GM12864 (cell line): ENCODE results near the gene NPC1.

ENCODE experiments used
- DNase-seq: peaks from one replicate; pipeline ENCODE4 v3.0.0-alpha.2; 2011; ENCODE audit warnings: low read depth
- H3K4me3 ChIP-seq: 2 replicates; pipeline ENCODE4 v1.5.1; 2011; ENCODE audit warnings: mild to moderate bottlenecking, low read depth, low read length, control low read depth
- TF ChIP-seq, protein P1 (sequence below): IDR thresholded peaks from 2 replicates; pipeline ENCODE4 v1.5.1; 2011; ENCODE audit warnings: low read depth, mild to moderate bottlenecking, moderate library complexity, low read length, control low read depth, inconsistent platforms; ENCODE audit errors: missing control alignments

Gene NPC1

DNA sequence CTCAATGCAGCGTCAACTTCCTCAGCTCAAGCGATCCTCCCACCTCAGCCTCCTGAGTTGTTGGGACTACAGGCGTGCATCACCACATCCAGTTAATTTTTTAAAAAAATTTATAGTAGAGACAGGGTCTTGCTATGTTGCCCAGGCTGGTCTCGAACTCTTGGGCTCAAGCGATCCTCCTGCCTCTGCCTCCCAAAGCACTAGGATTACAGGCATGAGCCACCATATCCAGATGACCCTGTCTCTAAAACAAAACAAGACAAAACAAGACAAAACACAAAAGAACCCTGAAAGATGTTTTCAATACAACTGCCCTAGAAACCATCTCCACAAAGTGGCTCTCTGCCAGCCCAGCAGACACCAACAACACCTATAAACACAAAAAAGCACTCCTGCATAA, 45.0 kb upstream of the NPC1 start:
- no peak for DNase-seq
- TF ChIP-seq, protein P1, sequence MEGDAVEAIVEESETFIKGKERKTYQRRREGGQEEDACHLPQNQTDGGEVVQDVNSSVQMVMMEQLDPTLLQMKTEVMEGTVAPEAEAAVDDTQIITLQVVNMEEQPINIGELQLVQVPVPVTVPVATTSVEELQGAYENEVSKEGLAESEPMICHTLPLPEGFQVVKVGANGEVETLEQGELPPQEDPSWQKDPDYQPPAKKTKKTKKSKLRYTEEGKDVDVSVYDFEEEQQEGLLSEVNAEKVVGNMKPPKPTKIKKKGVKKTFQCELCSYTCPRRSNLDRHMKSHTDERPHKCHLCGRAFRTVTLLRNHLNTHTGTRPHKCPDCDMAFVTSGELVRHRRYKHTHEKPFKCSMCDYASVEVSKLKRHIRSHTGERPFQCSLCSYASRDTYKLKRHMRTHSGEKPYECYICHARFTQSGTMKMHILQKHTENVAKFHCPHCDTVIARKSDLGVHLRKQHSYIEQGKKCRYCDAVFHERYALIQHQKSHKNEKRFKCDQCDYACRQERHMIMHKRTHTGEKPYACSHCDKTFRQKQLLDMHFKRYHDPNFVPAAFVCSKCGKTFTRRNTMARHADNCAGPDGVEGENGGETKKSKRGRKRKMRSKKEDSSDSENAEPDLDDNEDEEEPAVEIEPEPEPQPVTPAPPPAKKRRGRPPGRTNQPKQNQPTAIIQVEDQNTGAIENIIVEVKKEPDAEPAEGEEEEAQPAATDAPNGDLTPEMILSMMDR: no peak

GRCh38 chr18:23629444-23629946, 43.2 kb upstream of the NPC1 start:
- TF ChIP-seq, protein P1: no peak
- DNase-seq: no peak
- H3K4me3 ChIP-seq: no peak overlapping the region

More for the DNA sequence above, 45.0 kb upstream of the NPC1 start:
- no peak overlapping the region for H3K4me3 ChIP-seq

- no peak overlapping the region for H3K4me3 ChIP-seq
- TF ChIP-seq, protein P1: no peak
- DNase-seq: no peak
Measured at GRCh38 chr18:23627970-23628369, 41.7 kb upstream of the NPC1 start.

- H3K4me3 ChIP-seq: no peak overlapping the region
- no peak for DNase-seq
- TF ChIP-seq, protein P1: no peak
Measured at GRCh38 chr18:23627321-23627720, 41.0 kb upstream of the NPC1 start.

DNA sequence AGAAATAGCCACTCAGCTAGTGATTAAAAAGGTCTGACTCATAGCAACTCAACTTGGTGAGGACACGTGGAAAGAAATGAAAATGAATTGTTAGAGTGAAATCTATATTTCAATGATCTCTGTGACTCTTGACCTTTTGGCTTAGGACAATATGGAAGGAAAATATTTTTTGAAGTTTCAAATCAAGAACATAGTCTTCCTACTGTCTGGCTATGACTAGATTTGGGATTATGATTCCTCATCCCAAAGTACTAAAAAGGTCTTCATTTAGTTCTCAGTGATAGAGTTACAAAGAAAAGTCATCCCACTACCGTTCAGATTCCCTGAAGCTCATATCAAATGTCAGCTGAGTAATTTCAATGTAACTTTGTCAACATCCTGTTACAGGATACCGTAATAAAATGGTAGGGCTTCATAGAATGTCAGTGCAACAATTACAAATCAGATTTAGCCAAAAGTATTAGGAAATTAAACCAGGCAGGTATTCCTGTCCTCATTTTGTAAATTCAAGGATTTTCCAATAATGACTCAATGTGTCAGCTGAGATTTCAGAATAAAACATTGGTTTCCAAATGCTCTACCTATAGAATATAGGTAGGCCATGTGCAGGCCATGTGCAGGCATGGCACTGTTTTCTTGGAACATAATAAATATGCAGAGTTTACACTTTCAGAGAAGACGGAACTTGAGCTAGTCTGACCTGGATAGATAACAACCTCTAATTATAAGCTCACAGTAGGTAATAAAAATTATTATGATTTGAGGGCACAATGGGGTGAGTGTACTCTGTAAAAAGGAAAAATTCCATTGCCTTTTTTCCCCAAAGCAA, 40.4 kb upstream of the NPC1 start:
- H3K4me3 ChIP-seq: no peak overlapping the region
- TF ChIP-seq, protein P1: no peak
- no peak for DNase-seq

DNA sequence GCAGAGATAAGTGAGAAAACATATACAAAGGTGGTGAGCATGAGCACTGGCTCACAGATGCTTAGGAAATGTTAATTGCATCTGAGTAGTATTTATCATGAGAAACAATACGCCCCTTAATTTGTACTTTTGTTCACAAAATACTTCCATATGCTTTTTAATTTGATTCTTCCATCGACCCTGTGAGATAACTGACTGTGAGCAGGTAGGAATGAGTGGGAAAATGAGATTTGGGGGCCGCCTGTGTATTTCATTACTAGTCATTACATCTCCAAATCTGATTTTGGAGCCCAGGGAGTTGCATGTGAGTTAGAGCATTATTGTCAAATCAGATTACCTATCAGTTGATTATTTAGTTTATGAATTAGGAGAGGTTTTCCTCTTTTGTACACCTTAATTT, 36.7 kb upstream of the NPC1 start:
- TF ChIP-seq, protein P1: no peak

More for the DNA sequence above, 36.7 kb upstream of the NPC1 start:
- DNase-seq: no peak
- H3K4me3 ChIP-seq: no peak overlapping the region
